GM12865 (cell line): Measurements from ENCODE around the gene PTPN22.

Experiments
- DNase-seq: peaks from one replicate; pipeline ENCODE4 v3.0.0; 2010; ENCODE audit warnings: low read depth
- H3K4me3 ChIP-seq: 2 replicates; pipeline ENCODE4 v1.5.1; 2011; ENCODE audit warnings: mild to moderate bottlenecking, low read depth, low read length, control low read depth
- TF ChIP-seq, protein P1 (sequence below): IDR thresholded peaks from 2 replicates; pipeline ENCODE4 v1.5.1; 2011; ENCODE audit warnings: low read length, control low read depth, low read depth, inconsistent platforms; ENCODE audit not compliant: insufficient read depth; ENCODE audit errors: missing control alignments

The PTPN22 gene

DNA sequence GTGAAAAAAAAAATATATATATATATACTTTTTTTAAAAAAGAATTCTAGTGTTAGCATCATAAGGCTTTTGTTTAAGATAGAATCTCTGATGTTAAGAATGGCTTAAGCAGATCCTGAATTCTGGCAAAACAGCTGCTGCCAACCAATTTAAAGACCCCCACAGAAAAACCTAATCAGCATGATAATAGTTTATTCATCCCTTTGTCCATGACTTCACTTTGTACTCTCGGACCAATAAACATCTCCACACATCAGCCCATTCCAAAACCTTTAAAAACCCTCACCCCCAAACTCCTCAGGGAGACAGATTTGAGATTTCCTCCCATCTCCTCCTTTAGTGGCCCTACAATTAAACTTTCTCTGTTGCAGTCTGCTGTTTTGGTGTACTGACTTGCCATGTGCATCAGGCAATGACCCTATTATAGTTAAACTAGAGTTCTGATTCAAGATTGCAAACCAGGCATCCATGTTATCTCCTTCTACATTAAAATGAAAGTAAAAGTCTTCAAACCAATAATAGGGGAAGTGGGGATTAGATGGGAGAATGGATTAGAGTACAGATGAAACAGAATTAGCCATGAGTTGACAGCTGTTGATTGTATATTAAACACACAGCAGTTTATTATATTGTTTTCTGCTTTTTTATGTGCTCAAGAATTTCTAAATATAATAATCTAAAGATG, 102.5 kb downstream of the PTPN22 start:
- no peak for DNase-seq
- TF ChIP-seq, protein P1, sequence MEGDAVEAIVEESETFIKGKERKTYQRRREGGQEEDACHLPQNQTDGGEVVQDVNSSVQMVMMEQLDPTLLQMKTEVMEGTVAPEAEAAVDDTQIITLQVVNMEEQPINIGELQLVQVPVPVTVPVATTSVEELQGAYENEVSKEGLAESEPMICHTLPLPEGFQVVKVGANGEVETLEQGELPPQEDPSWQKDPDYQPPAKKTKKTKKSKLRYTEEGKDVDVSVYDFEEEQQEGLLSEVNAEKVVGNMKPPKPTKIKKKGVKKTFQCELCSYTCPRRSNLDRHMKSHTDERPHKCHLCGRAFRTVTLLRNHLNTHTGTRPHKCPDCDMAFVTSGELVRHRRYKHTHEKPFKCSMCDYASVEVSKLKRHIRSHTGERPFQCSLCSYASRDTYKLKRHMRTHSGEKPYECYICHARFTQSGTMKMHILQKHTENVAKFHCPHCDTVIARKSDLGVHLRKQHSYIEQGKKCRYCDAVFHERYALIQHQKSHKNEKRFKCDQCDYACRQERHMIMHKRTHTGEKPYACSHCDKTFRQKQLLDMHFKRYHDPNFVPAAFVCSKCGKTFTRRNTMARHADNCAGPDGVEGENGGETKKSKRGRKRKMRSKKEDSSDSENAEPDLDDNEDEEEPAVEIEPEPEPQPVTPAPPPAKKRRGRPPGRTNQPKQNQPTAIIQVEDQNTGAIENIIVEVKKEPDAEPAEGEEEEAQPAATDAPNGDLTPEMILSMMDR, result no peak
- H3K4me3 ChIP-seq, result no peak overlapping the region

DNA sequence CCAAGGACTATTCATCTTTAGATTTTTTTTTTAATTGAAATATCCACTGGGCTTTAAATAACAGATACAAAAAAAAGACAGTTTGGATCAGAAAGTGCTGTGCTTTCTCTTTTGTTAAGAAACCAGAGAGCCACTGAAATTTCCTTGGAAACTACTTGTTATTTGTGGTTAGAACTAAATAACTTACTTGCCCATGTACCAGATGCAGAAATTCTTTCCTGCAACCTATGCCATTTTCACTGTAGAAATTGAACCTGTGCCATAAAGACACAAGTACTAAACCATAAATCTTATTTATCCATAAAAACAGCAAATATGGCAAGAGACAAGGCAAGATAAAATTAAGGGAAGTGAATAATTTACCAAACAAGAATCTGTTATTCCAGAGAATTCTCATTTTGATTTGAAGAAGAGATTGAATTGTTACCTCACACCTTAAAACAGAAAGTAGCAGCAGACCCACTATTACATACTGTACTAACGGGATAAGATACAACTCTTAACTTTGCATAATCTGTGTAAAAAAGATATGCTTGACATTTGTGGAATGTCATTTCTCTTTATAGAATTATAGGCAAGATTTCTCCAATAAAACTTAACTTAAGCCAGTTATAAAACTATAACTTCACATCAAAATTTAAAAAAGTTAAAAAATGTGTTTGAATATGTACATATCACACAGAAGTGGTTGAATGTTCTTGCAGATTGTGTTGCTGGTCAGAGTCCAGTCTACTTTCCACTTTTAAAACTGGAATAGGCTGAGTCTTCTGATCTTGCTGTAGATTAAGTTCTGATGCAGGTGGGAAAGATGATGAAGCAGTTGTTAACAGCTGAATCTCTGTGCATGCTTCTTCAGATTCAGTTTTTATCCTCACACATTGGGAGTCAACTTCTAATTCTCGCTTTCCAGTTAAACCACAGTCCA, 105.9 kb downstream of the PTPN22 start:
- no peak for DNase-seq
- no peak overlapping the region for H3K4me3 ChIP-seq
- TF ChIP-seq, protein P1, result no peak
